Stimulated activated CD8-positive, alpha-beta memory T cell treated with anti-CD3 and anti-CD28 coated beads, Interleukin-7, amount 100 ng/mL, for 4 hours (primary cell): ENCODE results near the gene RTL9.

ENCODE experiments used
- DNase-seq, 2 donors: peaks; one replicate each; pipeline ENCODE4 v3.0.0-alpha.2; 2020; ENCODE audit warnings: low read depth in 2 of 2

RTL9 gene

GRCh38 chrX:110341189-110342035 is 17.2 kb upstream of the RTL9 start:
- DNase-seq, result no peak

- DNase-seq, result no peak
Observed at GRCh38 chrX:110346681-110347080, 12.0 kb upstream of the RTL9 start.

GRCh38 chrX:110359273-110359672 is 625 bp downstream of the RTL9 start:
- DNase-seq, result no peak

- no peak for DNase-seq
Observed at GRCh38 chrX:110363244-110363643, 4.6 kb downstream of the RTL9 start.

GRCh38 chrX:110373310-110373709 is 14.7 kb downstream of the RTL9 start:
- DNase-seq, result no peak

GRCh38 chrX:110374559-110374958 is 15.9 kb downstream of the RTL9 start:
- DNase-seq, result no peak

GRCh38 chrX:110381216-110381615 is 22.6 kb downstream of the RTL9 start:
- no peak for DNase-seq

GRCh38 chrX:110383414-110383813 is 24.8 kb downstream of the RTL9 start:
- no peak for DNase-seq

- no peak for DNase-seq
Observed at GRCh38 chrX:110384490-110384889, 25.8 kb downstream of the RTL9 start.

- no peak for DNase-seq
Observed at GRCh38 chrX:110389570-110389969, 30.9 kb downstream of the RTL9 start.

- DNase-seq, result no peak
Observed at GRCh38 chrX:110391086-110391485, 32.4 kb downstream of the RTL9 start.

GRCh38 chrX:110394651-110395050 is 36.0 kb downstream of the RTL9 start:
- no peak for DNase-seq

GRCh38 chrX:110395877-110396276 is 37.2 kb downstream of the RTL9 start:
- DNase-seq, result no peak

GRCh38 chrX:110396735-110397134 is 38.1 kb downstream of the RTL9 start:
- no peak for DNase-seq

- DNase-seq, result no peak
Observed at GRCh38 chrX:110397339-110397738, 38.7 kb downstream of the RTL9 start.

GRCh38 chrX:110397904-110398303 is 39.3 kb downstream of the RTL9 start:
- DNase-seq, result no peak

GRCh38 chrX:110399497-110399896 is 40.8 kb downstream of the RTL9 start:
- DNase-seq, result no peak

GRCh38 chrX:110399966-110400365 is 41.3 kb downstream of the RTL9 start:
- DNase-seq, result no peak

GRCh38 chrX:110401135-110401534 is 42.5 kb downstream of the RTL9 start:
- no peak for DNase-seq

- DNase-seq, result no peak
Observed at GRCh38 chrX:110402091-110402849, 43.6 kb downstream of the RTL9 start.

- no peak for DNase-seq
Observed at GRCh38 chrX:110402850-110403221, 44.2 kb downstream of the RTL9 start.

GRCh38 chrX:110403441-110404238 is 45.0 kb downstream of the RTL9 start:
- DNase-seq, result no peak
